ENCODE results near the gene NFIX.

Gene NFIX

DNA sequence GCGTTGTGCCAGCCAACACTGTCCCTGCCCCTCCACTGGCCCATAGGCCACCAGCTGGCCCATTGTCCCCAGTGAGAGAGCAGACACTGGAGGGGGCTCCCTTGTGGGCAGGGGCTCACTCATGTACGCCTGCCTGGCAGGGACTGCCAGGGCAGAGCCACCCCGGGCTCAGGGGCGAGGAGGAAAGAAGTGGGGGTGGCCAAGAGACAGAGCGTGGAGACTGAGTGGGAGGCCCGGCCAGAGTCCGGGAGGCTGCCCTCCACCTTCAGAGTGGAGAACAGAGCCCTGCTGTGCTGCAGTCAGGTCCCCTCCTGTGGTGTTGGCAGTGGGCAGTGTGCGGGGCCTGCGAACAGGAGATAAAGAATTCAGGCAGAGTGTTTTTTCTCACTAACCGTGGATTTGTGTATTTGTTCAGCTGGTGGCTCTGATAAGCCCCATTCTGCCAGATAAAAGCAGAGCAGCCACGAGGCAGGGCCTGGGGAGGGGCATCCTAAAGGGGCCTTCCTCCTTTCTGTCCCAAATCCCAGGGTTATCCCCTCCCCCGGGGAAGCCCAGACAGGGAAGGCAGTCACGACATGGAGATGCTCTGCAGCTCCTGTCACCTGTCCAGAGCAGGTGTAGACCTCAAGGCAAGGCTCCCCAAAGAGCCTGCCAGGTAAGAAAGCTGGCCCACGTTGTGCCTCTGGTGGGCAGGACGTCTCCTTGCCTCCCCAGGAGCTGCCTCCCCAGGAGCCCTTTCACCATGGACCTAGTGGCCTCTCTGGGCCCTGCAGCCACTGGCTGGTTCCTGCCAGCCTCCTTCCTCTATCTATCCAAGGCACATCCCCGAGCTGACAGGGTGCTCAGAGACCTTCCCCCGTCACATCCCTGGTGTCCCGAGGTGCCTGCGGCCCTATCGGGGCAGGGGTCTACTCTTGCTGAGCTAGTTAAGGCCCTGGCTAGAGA is 74.4 kb downstream of the NFIX start:
- FAIRE-seq (no peak), DNase-seq (ENCODE audit: insufficient read length, low spot score) (no peak)

DNA sequence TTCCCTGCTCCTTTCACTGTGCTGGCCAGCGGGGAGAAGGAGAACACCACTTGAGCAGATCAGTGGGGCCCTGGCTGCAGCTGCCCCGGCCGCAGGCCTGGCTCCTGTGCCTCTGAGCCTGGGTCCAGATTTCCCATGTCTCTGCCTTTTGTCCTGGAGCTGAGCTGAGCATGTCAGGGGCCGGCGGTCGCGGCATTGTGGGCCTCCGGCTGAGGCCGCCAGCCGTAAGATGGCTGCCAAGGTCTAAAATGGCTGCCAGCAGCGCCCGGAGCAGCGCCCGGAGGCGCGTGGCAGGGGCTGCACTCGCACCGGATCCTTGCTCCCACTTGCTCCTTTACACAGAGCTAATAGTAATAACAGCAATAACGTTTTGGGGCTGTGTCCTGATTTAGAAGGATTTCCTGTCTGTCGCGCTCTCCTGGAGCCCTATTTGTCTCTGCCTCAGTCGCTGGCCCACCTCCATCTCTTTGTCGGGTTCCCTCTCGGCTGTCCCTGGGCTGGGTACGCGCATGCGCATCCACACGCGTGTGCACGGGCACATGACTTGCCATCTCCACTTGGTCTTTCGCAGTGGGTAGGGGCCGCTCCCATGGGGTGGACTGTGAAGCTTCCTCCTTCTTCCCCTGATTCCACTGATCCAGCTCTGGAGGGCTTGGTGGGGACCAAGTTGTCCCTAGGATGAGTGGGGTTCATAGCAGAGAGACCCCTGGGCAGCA is 75.3 kb downstream of the NFIX start:
- no peak for DNase-seq (ENCODE audit: insufficient read length, low spot score)
- FAIRE-seq = no peak

DNA sequence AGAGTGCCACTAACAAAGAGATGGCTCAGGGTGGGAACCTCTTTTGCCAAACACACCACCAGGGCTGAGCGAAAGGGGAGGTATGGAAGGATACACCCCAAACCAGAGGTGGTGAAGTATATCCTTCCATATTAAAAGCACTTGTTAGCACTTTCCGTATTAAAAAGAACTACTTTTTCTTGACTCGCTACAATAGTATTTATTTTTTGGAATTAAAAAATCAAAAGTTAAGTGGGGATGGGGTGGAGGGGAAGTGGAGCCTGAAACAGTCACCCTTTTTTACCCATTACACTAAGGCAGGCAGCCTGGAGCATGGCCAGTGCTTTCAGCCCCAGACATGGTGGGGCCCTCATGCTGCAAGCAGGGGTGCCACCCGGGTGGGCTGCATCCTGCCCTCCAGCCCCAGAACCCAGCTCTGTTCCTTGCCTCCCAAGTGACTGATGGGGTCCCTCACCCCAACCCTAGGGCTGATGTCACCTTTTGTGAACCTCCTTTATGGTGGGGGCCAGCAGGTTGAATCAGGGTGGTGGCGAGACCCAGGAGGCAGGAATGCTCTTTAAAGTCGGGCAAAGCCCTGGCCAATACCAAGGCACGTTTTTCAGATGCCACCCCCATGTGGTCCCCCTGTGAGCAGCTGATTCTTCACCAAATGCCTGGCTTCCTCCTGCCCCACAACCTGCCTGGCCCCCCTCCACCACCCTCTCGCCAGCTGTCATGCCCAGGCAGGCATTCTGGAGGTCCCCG is 76.3 kb downstream of the NFIX start:
- no peak for FAIRE-seq
- DNase-seq (ENCODE audit: insufficient read length, low spot score) = no peak

- FAIRE-seq = no peak
- no peak for DNase-seq (ENCODE audit: insufficient read length, low spot score)
These were observed 77.1 kb downstream of the NFIX start for GRCh38 chr19:13072188-13072908.

- no peak for FAIRE-seq
These were observed 78.0 kb downstream of the NFIX start for GRCh38 chr19:13073263-13073662.

DNA sequence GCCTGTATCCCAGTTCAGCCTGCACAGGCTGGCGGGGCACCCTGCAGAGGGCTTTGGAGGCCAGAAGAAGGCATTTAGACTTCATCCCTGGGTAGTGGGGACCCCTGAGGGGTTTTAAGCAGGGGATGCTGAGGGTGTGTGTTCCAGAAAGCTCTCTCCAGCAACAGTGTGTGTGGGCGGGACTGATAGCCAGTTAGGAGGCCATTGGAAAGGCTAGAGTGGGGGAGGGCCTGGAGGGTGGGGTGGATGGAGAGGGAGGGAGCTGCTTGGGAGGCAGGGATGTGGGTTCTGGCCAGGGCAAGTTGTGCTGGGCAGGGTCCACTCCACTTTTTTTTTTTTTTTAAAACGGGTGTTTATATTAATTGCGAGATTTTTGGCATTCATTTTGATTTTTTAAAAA is 79.1 kb downstream of the NFIX start:
- DNase-seq (ENCODE audit: insufficient read length, low spot score) (no peak), FAIRE-seq (no peak)

More at GRCh38 chr19:13073263-13073662, 78.0 kb downstream of the NFIX start:
- no peak for DNase-seq (ENCODE audit: insufficient read length, low spot score)

DNA sequence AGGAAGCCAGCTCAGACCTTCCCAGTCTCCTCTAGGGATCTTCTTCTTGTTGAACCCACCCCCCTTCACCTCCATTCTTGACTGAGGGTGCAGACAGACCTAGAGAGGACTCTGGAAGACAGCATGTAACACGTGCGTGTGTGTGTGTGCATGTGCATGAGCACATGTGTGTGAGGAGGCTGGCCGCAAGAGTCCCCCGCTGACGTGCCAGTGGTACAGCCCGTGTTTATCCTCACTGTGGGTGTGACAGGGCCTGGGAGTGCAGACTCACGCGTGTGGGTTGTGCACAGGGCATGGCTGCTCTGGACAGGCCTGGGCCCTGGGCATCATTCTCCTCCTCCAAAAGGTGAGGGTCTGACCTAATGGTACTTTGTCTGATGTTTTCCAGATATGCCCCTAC is 81.0 kb downstream of the NFIX start:
- DNase-seq (ENCODE audit: insufficient read length, low spot score) (no peak), FAIRE-seq (no peak)

- no peak for FAIRE-seq
- no peak for DNase-seq (ENCODE audit: insufficient read length, low spot score)
These were observed 81.5 kb downstream of the NFIX start for GRCh38 chr19:13076787-13077186.

GRCh38 chr19:13077240-13077639 is 82.0 kb downstream of the NFIX start:
- no peak for FAIRE-seq

DNA sequence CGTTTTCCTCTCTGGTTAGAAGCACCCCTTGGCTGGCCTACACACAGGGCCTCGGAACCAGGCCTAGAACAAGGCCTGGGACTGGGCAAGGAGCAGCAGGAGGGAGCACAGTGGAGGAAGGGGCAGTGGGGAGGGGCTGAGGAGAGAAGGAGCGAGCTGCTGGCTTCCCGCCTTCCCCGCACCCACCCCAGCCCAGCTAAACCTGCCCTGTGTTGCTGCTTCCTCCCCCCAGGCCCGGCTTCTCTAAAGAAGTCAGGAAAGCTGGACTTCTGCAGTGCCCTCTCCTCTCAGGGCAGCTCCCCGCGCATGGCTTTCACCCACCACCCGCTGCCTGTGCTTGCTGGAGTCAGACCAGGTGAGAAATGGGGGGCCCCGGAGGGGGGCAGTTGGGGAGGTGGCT is 83.1 kb downstream of the NFIX start:
- no peak for FAIRE-seq
- no peak for DNase-seq (ENCODE audit: insufficient read length, low spot score)

More at GRCh38 chr19:13077240-13077639, 82.0 kb downstream of the NFIX start:
- no peak for DNase-seq (ENCODE audit: insufficient read length, low spot score)

DNA sequence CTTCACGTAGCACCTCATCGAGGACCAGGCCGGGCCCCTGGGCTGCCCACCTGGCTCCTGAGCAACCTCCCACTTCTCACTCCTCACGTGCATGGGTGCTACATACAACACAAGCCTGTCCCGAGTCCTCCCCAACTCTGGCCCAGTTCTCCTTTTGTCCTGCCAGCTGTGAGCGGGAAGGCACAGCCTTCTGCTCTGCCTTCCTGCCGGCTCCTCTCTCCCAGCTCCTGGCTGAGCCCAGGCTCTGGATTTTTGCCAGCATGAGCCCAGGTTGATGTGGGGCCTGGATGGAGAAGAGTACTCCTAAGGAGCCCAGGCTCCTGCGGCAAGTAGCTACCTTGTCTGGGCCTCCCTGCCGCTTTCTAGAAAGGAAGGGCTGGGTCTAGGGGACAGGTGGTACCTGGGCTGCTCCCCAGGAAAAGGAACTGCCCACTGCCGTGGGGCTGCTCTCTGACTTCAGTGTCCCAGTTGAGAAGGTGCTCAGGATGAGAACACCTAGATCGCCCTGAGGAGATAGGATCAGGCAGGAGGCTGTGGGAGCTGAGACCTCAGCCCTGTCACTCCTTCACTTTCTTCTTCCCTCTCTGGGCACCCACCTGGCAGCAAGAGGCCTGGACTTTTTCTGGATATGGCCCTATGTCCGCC is 83.7 kb downstream of the NFIX start:
- FAIRE-seq = no peak
- DNase-seq (ENCODE audit: insufficient read length, low spot score) = no peak

DNA sequence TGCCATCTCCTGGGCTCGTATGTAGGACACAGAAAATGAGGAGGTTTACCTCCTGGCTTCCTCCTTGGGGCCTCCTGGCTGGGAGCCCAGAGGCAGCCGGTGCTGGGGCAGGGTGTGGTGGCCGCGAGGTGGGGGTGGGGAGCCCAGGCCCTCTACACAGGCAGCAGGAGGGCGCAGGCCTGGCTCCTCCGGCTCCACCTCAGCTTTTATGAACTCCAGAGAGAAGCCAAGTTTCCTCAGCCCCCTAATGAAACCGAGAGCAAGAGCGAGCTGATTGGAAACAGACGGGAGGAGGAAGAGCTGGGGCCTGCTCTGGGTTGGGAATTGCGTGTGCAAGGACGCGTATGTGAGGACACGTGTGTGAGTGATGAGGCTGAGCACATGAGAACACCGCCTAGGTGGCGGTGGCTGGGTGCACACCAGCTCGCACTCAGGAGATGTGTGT is 84.3 kb downstream of the NFIX start:
- DNase-seq (ENCODE audit: insufficient read length, low spot score) (no peak), FAIRE-seq (no peak)

- no peak for FAIRE-seq
These were observed 87.1 kb downstream of the NFIX start for GRCh38 chr19:13082192-13083007.

DNA sequence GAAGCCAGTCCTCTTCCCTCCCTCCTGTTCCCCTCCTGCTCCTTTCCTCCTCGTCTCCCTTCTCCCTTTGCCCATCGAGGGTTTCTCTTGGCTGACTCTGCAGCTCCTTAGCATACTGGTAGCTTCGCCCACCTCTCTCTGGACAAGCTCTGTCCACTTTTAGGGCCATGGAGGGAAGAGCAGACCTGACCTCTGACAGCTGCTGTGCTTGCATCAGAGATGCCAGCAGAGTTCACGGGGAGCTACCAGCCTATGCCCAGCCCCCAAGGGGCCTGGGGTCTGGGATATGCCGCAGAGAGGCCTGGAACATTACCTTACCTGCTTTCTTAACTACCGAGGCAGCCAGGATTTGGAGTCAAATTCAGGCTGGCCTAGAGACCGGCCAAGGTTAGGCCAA is 87.7 kb downstream of the NFIX start:
- FAIRE-seq (no peak), DNase-seq (ENCODE audit: insufficient read length, low spot score) (no peak)

More at GRCh38 chr19:13082192-13083007, 87.1 kb downstream of the NFIX start:
- peak; percentile 26 for DNase-seq (ENCODE audit: insufficient read length, low spot score)

DNA sequence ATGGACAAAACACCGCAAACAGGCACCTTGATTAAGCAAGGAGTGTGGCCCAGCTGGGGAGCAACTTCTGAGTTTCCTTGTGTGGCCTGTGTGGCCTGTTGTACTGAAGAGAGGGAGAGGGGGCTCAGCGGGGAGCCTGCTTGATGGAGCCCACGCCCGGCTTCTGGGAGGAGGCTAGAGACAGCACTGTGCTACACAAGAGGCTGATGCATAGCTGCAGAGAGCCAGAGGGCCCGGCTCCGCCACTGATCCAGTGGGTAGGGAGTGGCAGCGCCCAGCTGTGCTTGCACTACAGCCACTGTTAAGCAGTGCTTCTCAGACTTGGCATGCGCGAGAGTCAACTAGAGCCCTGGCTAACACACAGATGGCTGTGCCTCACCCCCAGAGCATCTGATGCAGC is 88.4 kb downstream of the NFIX start:
- DNase-seq (ENCODE audit: insufficient read length, low spot score) (no peak), FAIRE-seq (no peak)

DNA sequence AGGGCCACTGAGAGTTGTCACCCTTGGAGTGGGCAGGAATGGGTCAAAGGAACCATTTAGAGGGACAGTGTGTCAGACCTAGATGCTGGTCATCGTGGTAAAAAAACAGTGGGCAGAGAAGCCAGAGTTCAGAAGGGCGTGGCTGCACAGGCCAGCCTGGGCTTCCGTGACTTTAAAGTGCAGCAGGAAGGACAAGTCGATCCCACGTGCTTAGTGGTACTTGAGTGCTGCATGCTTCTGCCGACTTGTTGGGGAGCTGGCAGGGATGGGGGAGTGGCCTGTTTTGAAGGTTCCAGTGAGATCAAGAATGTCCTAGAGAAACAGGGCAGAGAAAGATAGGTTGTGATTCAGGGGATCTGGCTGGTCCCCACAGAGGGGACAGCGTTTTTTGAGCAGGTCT is 90.4 kb downstream of the NFIX start:
- no peak for FAIRE-seq

GRCh38 chr19:13086341-13086740 is 91.1 kb downstream of the NFIX start:
- no peak for DNase-seq (ENCODE audit: insufficient read length, low spot score)
- FAIRE-seq = no peak

More for the DNA sequence above, 90.4 kb downstream of the NFIX start:
- DNase-seq (ENCODE audit: insufficient read length, low spot score) = no peak

DNA sequence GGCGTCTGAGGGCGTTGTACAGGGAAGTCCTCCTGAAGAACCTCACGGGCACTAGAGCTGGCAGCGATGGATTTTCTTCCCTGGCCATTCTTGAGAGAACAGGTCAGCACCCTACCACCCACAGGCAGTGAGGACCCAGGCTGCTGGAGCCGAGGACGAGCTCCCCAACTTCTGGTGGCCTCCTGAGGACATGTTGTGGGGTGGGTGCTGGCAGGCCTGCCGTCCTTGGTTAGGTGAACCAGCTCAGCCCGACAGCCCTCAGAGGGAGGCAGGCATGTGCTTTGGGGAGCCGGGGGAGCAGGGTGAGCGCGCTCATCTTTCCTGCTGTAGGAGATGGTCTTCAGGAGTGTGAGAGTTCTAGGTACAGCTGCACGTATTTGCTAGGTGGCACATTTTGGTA is 92.0 kb downstream of the NFIX start:
- DNase-seq (ENCODE audit: insufficient read length, low spot score) (no peak), FAIRE-seq (no peak)

Measured in HTR-8/SVneo (cell line).